ENCODE results near the gene R3HDM2. TPM values are rescaled to one million over a fixed set of nuclear protein-coding genes. Genes with fewer than 3 reads are reported as not detected.
"Not testable (repeated sequence)": the region's sequence is repeated elsewhere in the genome, so short reads cannot be mapped to it uniquely, and the experiment has no call there.

Gene R3HDM2
- total and polyA plus RNA-seq, 4 donors, result 18.1 to 60.7 (median 30.6) TPM

DNA sequence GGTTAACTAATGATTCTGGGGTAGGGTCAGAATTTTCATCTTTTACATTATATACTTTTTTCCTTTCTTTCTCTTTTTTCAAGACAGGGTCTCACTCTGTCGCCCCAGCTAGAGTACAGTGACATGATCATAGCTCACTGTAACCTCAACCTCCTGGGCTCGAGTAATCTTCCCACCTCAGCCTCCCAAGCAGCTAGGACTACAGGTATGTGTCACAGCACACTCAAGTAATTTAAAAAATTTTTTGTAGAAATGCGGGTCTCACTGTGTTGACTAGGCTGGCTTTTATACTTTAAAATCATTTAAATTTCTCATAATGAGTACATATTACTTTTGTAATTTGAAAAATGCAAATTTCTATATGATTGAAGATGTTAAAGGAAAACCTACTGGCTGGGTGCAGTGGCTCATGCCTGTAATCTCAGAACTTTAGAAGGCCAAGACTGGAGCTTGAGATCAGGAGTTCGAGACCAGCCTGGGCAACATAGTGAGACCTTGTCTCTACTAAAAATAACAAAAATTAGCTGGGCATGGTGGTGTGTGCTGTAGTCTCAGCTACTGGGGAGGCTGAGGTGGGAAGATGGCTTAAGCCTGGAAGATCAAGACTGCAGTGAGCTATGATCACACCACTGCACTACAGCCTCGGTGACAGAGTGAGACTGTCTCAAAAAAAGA is 25.7 kb downstream of the R3HDM2 start:
- no peaks in the 10 kb centered on the region for H3K4me1 ChIP-seq (ENCODE audit: control insufficient read depth in 5 of 5, insufficient read depth in 5 of 5, low read length in 5 of 5)
- H3K4me3 ChIP-seq, result no peak overlapping the region
- H3K9ac ChIP-seq (ENCODE audit: insufficient read depth in 1 of 2, low read length in 2 of 2), result no peak overlapping the region
- no peak overlapping the region for H3K27ac ChIP-seq (ENCODE audit: low read depth in 1 of 2, low read length in 1 of 2)
- ATAC-seq (ENCODE audit: insufficient read depth, low FRiP score) (no peak), DNase-seq (no peak)
- TF ChIP-seq, protein P1, sequence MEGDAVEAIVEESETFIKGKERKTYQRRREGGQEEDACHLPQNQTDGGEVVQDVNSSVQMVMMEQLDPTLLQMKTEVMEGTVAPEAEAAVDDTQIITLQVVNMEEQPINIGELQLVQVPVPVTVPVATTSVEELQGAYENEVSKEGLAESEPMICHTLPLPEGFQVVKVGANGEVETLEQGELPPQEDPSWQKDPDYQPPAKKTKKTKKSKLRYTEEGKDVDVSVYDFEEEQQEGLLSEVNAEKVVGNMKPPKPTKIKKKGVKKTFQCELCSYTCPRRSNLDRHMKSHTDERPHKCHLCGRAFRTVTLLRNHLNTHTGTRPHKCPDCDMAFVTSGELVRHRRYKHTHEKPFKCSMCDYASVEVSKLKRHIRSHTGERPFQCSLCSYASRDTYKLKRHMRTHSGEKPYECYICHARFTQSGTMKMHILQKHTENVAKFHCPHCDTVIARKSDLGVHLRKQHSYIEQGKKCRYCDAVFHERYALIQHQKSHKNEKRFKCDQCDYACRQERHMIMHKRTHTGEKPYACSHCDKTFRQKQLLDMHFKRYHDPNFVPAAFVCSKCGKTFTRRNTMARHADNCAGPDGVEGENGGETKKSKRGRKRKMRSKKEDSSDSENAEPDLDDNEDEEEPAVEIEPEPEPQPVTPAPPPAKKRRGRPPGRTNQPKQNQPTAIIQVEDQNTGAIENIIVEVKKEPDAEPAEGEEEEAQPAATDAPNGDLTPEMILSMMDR (IDR thresholded peaks at IDR 0.05; ENCODE audit: control extremely low read depth, extremely low read depth), result no peak
- no peaks in the 10 kb centered on the region for H3K27me3 ChIP-seq (ENCODE audit: control insufficient read depth in 3 of 3, insufficient read depth in 3 of 3, low read length in 2 of 3)
- H3K9me3 ChIP-seq (ENCODE audit: control insufficient read depth in 4 of 4, insufficient read depth in 3 of 4, low read length in 3 of 4), result no peaks in the 10 kb centered on the region
- 95 to 97% methylated on average over 5 of the region's 5 CpGs for WGBS, 2 donors
- no peaks in the 10 kb centered on the region for H3K36me3 ChIP-seq (ENCODE audit: control insufficient read depth in 4 of 4, insufficient read depth in 4 of 4, low read length in 4 of 4)

DNA sequence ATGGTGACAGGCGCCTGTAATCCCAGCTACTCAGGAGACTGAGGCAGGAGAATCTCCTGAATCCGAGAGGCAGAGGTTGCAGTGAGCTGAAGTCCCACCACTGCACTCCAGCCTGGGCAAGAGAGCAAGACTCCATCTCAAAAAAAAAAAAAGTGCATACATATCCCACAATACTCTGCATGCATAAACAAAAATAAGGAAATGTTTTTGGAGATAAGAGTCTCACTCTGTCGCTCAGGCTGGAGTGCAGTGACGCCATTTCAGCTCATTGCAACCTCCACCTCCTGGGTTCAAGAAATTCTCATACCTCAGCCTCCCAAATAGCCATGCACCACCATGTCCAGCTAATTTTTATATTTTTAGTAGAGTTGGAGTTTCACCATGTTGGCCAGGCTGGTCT is 28.7 kb downstream of the R3HDM2 start:
- H3K27me3 ChIP-seq (ENCODE audit: control insufficient read depth in 3 of 3, insufficient read depth in 3 of 3, low read length in 2 of 3); DNase-seq; ATAC-seq (ENCODE audit: insufficient read depth, low FRiP score); H3K36me3 ChIP-seq (ENCODE audit: control insufficient read depth in 4 of 4, insufficient read depth in 4 of 4, low read length in 4 of 4); H3K9me3 ChIP-seq (ENCODE audit: control insufficient read depth in 4 of 4, insufficient read depth in 3 of 4, low read length in 3 of 4); H3K4me3 ChIP-seq; H3K9ac ChIP-seq (ENCODE audit: insufficient read depth in 1 of 2, low read length in 2 of 2); H3K27ac ChIP-seq (ENCODE audit: low read depth in 1 of 2, low read length in 1 of 2); H3K4me1 ChIP-seq (ENCODE audit: control insufficient read depth in 5 of 5, insufficient read depth in 5 of 5, low read length in 5 of 5): not testable (repeated sequence)
- 91 to 96% methylated on average over 4 of the region's 4 CpGs for WGBS, 2 donors

DNA sequence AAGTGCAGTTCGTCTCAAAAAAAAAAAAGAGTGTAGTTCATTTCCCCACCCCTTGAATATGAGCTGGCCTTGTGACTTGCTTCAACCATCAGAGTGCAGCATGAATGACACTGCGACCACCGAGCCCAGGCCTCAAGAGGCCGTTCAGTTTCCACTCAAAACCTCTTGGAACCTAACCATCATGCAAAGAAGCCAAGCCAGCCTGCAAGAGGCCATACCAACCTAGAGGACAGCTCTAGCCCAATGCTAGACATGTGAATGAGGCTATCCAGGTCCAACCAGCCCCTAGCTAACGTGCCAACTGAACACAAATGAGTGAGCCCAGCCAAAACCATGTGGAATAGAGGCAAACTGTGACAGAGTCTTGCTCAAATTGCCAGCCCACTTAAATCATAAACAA is 29.7 kb downstream of the R3HDM2 start:
- no peak overlapping the region for H3K4me3 ChIP-seq
- no peaks in the 10 kb centered on the region for H3K9me3 ChIP-seq (ENCODE audit: control insufficient read depth in 4 of 4, insufficient read depth in 3 of 4, low read length in 3 of 4)
- ATAC-seq (ENCODE audit: insufficient read depth, low FRiP score) (no peak), DNase-seq (no peak)
- TF ChIP-seq, protein P1 (IDR thresholded peaks at IDR 0.05; ENCODE audit: control extremely low read depth, extremely low read depth), result no peak
- no peaks in the 10 kb centered on the region for H3K4me1 ChIP-seq (ENCODE audit: control insufficient read depth in 5 of 5, insufficient read depth in 5 of 5, low read length in 5 of 5)
- no peak overlapping the region for H3K27ac ChIP-seq (ENCODE audit: low read depth in 1 of 2, low read length in 1 of 2)
- H3K36me3 ChIP-seq (ENCODE audit: control insufficient read depth in 4 of 4, insufficient read depth in 4 of 4, low read length in 4 of 4), result no peaks in the 10 kb centered on the region
- no peak overlapping the region for H3K9ac ChIP-seq (ENCODE audit: insufficient read depth in 1 of 2, low read length in 2 of 2)
- H3K27me3 ChIP-seq (ENCODE audit: control insufficient read depth in 3 of 3, insufficient read depth in 3 of 3, low read length in 2 of 3), result no peaks in the 10 kb centered on the region
- WGBS, 2 donors, result 77 to 79% methylated on average over 5 of the region's 5 CpGs

DNA sequence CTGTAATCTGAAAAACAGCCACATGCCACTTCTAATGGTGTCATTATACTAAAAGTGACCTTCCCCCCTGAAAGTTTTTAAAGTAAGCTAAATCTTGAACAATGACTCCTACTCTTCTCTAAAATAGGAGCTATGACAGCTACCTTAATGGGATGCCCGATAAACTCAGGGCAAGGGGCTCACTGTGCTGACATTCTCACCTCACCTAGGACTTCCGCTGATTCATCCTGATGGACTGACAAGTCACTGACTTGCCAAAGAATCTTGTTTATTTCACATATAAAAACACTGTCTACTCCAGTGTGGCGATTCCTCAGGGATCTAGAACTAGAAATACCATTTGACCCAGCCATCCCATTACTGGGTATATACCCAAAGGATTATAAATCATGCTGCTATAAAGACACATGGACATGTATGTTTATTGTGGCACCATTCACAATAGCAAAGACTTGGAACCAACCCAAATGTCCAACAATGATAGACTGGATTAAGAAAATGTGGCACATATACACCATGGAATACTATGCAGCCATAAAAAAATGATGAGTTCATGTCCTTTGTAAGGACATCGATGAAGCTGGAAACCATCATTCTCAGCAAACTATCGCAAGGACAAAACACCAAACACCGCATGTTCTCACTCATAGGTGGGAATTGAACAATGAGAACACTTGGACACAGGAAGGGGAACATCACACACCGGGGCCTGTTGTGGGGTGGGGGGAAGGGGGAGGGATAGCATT is 31.0 kb downstream of the R3HDM2 start:
- H3K36me3 ChIP-seq (ENCODE audit: control insufficient read depth in 4 of 4, insufficient read depth in 4 of 4, low read length in 4 of 4); H3K27ac ChIP-seq (ENCODE audit: low read depth in 1 of 2, low read length in 1 of 2); H3K4me3 ChIP-seq; H3K9me3 ChIP-seq (ENCODE audit: control insufficient read depth in 4 of 4, insufficient read depth in 3 of 4, low read length in 3 of 4); H3K27me3 ChIP-seq (ENCODE audit: control insufficient read depth in 3 of 3, insufficient read depth in 3 of 3, low read length in 2 of 3); DNase-seq; ATAC-seq (ENCODE audit: insufficient read depth, low FRiP score); H3K4me1 ChIP-seq (ENCODE audit: control insufficient read depth in 5 of 5, insufficient read depth in 5 of 5, low read length in 5 of 5); H3K9ac ChIP-seq (ENCODE audit: insufficient read depth in 1 of 2, low read length in 2 of 2): not testable (repeated sequence)
- 94 to 95% methylated on average over 6 of the region's 7 CpGs for WGBS, 2 donors

Data from lung (tissue), 12 donors.